Retinal pigment epithelial cell (primary cell): ENCODE measurements around the gene FMN1.
A peak's percentile ranks its signal among the peaks of the same experiment; 100 is the strongest.

ENCODE experiments used
- DNase-seq: peaks from one replicate; pipeline ENCODE4 v3.0.0-alpha.2; 2010; ENCODE audit warnings: low read depth
- H3K4me3 ChIP-seq: 2 replicates; pipeline ENCODE4 v1.5.1; 2011; ENCODE audit warnings: mild to moderate bottlenecking, low read length, control low read depth, moderate library complexity
- CTCF ChIP-seq: conservative IDR thresholded peaks from 2 replicates; pipeline ENCODE4 v1.5.1; 2011; ENCODE audit warnings: low read depth, low read length, control low read depth, inconsistent platforms

FMN1 gene

GRCh38 chr15:33155691-33156420 lies 38.7 kb downstream of the FMN1 start:
- H3K4me3 ChIP-seq, result no peak overlapping the region
- DNase-seq, result no peak
- no peak for TF ChIP-seq CTCF

GRCh38 chr15:33154351-33155166 lies 40.0 kb downstream of the FMN1 start:
- no peak for TF ChIP-seq CTCF
- H3K4me3 ChIP-seq, result no peak overlapping the region
- peak; percentile 97 for DNase-seq

GRCh38 chr15:33153548-33153947 lies 41.0 kb downstream of the FMN1 start:
- DNase-seq, result no peak
- no peak for TF ChIP-seq CTCF
- H3K4me3 ChIP-seq, result no peak overlapping the region

GRCh38 chr15:33152502-33153109 lies 41.9 kb downstream of the FMN1 start:
- H3K4me3 ChIP-seq, result peak overlapping the region; percentile 10
- no peak for DNase-seq
- no peak for TF ChIP-seq CTCF

- peak overlapping the region; percentile 3 for H3K4me3 ChIP-seq
- no peak for DNase-seq
- TF ChIP-seq CTCF, result no peak
Observed at GRCh38 chr15:33150971-33151370, 43.5 kb downstream of the FMN1 start.

- peak; percentile 80 for DNase-seq
- TF ChIP-seq CTCF, result no peak
- no peak overlapping the region for H3K4me3 ChIP-seq
Observed at GRCh38 chr15:33150431-33150941, 44.0 kb downstream of the FMN1 start.
